ENCODE measurements around the gene HIRA.

Gene HIRA

DNA sequence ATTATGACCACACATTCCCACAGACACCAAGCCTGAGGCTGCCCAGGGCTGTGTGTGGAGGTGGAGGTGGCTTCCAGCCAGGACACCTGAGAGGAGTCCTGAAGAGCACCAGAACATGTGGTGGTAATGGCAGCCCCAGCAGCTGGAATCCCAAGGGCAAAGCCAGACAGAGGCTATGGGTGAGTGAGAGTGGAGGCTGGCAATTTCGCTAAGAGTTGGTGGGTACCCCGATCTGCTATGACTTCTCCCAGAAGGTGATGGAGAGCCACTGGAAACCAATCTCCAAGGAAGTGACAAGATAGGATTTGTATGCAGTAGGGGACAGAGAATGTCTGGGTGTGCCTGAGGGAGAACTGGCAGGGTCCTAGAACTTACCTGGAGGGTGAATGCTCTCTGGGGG lies 70.7 kb downstream of the HIRA start:
- Histone ChIP-seq H3K4me2 (ENCODE audit: insufficient read depth, low read length) (no peak overlapping the region), H3K4me3 (ENCODE audit: low read depth in 1 of 2, low read length in 2 of 2) (no peak overlapping the region), H3K79me2 (ENCODE audit: insufficient read depth, low read length) (no peaks in the 10 kb centered on the region), H3K4me1 (ENCODE audit: insufficient read depth, low read length) (no peaks in the 10 kb centered on the region), H3K9ac (ENCODE audit: low read depth, low read length) (no peak overlapping the region), H4K20me1 (ENCODE audit: insufficient read depth, low read length) (peaks cover 11% of the 10 kb centered on the region), H2AFZ (ENCODE audit: low read depth, low read length) (no peak overlapping the region), H3K27me3 (ENCODE audit: insufficient read depth, low read length, poor library complexity) (no peaks in the 10 kb centered on the region), H3K27ac (ENCODE audit: low read length) (no peak overlapping the region), H3K9me3 (ENCODE audit: insufficient read depth, low read length, severe bottlenecking) (no peaks in the 10 kb centered on the region), H3K36me3 (ENCODE audit: insufficient read depth, low read length) (peaks cover 94% of the 10 kb centered on the region)
- peak; percentile 13; the same call in 1 of the 3 replicates for ATAC-seq (ENCODE audit: insufficient read depth, low read depth)
- DNase-seq, result no peak
- TF ChIP-seq, protein P1, sequence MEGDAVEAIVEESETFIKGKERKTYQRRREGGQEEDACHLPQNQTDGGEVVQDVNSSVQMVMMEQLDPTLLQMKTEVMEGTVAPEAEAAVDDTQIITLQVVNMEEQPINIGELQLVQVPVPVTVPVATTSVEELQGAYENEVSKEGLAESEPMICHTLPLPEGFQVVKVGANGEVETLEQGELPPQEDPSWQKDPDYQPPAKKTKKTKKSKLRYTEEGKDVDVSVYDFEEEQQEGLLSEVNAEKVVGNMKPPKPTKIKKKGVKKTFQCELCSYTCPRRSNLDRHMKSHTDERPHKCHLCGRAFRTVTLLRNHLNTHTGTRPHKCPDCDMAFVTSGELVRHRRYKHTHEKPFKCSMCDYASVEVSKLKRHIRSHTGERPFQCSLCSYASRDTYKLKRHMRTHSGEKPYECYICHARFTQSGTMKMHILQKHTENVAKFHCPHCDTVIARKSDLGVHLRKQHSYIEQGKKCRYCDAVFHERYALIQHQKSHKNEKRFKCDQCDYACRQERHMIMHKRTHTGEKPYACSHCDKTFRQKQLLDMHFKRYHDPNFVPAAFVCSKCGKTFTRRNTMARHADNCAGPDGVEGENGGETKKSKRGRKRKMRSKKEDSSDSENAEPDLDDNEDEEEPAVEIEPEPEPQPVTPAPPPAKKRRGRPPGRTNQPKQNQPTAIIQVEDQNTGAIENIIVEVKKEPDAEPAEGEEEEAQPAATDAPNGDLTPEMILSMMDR (IDR thresholded peaks at IDR 0.05; ENCODE audit: borderline replicate concordance, extremely low read depth, low read length, poor library complexity, severe bottlenecking), result no peak
- TF ChIP-seq EZH2 (IDR thresholded peaks at IDR 0.05; ENCODE audit: borderline replicate concordance, low read depth, low read length, severe bottlenecking), result no peak

DNA sequence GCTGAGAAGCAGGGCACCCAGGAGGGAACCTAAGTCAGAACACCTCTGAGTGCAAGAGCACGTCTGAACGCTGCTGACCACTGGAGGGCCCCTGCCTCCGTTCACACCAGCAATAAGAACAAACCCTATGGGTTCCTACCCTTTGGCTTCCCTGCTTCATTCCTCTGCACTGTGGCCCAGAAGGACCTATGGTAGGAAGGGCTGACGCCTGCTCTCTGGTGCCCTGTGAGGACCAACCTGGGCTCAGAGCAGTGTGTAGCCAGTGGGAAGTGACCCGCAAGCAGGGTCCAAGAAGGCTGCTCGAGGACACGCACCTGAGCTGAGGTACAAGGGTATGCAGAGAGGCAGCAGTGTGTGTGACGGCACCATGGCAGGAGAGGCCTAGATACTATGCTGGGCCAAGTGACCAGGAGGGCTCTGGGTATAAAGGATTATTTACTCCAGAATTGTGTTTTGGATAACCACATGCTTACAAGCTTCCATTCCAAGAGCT lies 71.2 kb downstream of the HIRA start:
- ATAC-seq (ENCODE audit: insufficient read depth, low read depth) (no peak), DNase-seq (no peak)
- TF ChIP-seq EZH2 (IDR thresholded peaks at IDR 0.05; ENCODE audit: borderline replicate concordance, low read depth, low read length, severe bottlenecking), result no peak
- TF ChIP-seq, protein P1 (IDR thresholded peaks at IDR 0.05; ENCODE audit: borderline replicate concordance, extremely low read depth, low read length, poor library complexity, severe bottlenecking), result no peak
- H3K9ac ChIP-seq (ENCODE audit: low read depth, low read length), result no peak overlapping the region
- no peaks in the 10 kb centered on the region for H3K4me1 ChIP-seq (ENCODE audit: insufficient read depth, low read length)
- H2AFZ ChIP-seq (ENCODE audit: low read depth, low read length), result no peak overlapping the region
- no peak overlapping the region for H3K4me3 ChIP-seq (ENCODE audit: low read depth in 1 of 2, low read length in 2 of 2)
- H3K27ac ChIP-seq (ENCODE audit: low read length), result no peak overlapping the region
- peaks cover 11% of the 10 kb centered on the region for H4K20me1 ChIP-seq (ENCODE audit: insufficient read depth, low read length)
- H3K4me2 ChIP-seq (ENCODE audit: insufficient read depth, low read length), result no peak overlapping the region
- peaks cover 95% of the 10 kb centered on the region for H3K36me3 ChIP-seq (ENCODE audit: insufficient read depth, low read length)
- no peaks in the 10 kb centered on the region for H3K27me3 ChIP-seq (ENCODE audit: insufficient read depth, low read length, poor library complexity)
- no peaks in the 10 kb centered on the region for H3K79me2 ChIP-seq (ENCODE audit: insufficient read depth, low read length)
- H3K9me3 ChIP-seq (ENCODE audit: insufficient read depth, low read length, severe bottlenecking), result no peaks in the 10 kb centered on the region

DNA sequence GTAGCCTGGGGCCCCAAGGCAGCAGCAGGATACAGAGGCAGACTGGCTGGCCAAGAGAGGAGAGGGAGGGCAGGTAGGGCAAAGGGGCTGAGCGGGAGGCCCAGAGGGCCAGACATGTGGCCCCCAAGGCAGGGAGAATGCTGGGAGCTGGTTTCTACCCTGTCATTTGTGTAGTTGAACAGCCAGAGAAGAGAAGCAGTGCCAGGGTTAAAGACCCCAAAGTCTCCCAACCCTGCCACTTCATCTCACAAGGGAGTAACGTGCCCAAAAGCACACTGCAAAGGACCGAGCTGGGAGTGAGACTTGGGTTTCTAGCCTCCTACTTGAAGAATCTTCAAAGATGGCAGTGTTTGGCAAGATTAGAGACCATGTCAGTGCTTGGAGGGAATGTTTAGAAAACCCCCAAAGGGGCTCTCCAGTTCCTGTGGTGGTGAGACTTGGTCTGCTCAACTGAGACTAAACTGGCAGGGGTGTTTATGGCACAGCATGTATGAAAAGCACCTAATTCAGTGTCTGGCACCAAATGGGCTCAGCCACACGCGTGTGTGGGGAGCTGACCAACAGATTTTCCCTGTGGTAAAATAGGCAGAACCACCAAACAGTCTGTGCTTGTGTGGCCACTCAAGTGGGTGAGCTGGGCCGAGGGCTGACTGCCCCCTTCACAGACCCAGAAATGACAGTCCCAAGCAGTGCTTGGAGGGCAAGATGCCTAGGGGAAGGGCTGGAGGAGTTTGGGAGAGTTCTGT lies 71.8 kb downstream of the HIRA start:
- no peak overlapping the region for H2AFZ ChIP-seq (ENCODE audit: low read depth, low read length)
- H3K4me1 ChIP-seq (ENCODE audit: insufficient read depth, low read length), result no peaks in the 10 kb centered on the region
- no peak overlapping the region for H3K9ac ChIP-seq (ENCODE audit: low read depth, low read length)
- H3K36me3 ChIP-seq (ENCODE audit: insufficient read depth, low read length), result peaks cover 95% of the 10 kb centered on the region
- no peaks in the 10 kb centered on the region for H3K27me3 ChIP-seq (ENCODE audit: insufficient read depth, low read length, poor library complexity)
- no peak overlapping the region for H3K4me3 ChIP-seq (ENCODE audit: low read depth in 1 of 2, low read length in 2 of 2)
- DNase-seq (no peak), ATAC-seq (ENCODE audit: insufficient read depth, low read depth) (no peak)
- H3K79me2 ChIP-seq (ENCODE audit: insufficient read depth, low read length), result no peaks in the 10 kb centered on the region
- H3K9me3 ChIP-seq (ENCODE audit: insufficient read depth, low read length, severe bottlenecking), result no peaks in the 10 kb centered on the region
- peaks cover 11% of the 10 kb centered on the region for H4K20me1 ChIP-seq (ENCODE audit: insufficient read depth, low read length)
- no peak overlapping the region for H3K4me2 ChIP-seq (ENCODE audit: insufficient read depth, low read length)
- TF ChIP-seq EZH2 (IDR thresholded peaks at IDR 0.05; ENCODE audit: borderline replicate concordance, low read depth, low read length, severe bottlenecking), result no peak
- TF ChIP-seq, protein P1 (IDR thresholded peaks at IDR 0.05; ENCODE audit: borderline replicate concordance, extremely low read depth, low read length, poor library complexity, severe bottlenecking), result no peak
- H3K27ac ChIP-seq (ENCODE audit: low read length), result no peak overlapping the region

All from DND-41 (cell line).